Tibial nerve (tissue), 4 donors: ENCODE data around the gene CNTNAP5. TPM values are rescaled to one million over a fixed set of nuclear protein-coding genes. Genes with fewer than 3 reads are reported as not detected.

ENCODE experiments used
- DNase-seq, 2 donors: peaks; one replicate each; pipeline ENCODE4 v3.0.0-alpha.2; 2019; ENCODE audit warnings: low spot score in 2 of 2
- H3K27ac ChIP-seq, 4 donors: fragments of 200-600 bp; sonication (generic) in 3 of 4; one replicate each; pipeline ENCODE4 v1.5.1; 2017 to 2019; ENCODE audit warnings: mild to moderate bottlenecking in 1 of 4
- H3K27me3 ChIP-seq, 2 donors: fragments of 200-600 bp; sonication (generic) in 1 of 2; one replicate each; pipeline versions ENCODE4 v1.5.1 to v1.6.0; 2017 to 2019
- H3K36me3 ChIP-seq, 3 donors: fragments of 200-600 bp; sonication (generic); one replicate each; pipeline ENCODE4 v1.5.1; 2018 to 2019
- H3K4me1 ChIP-seq, 4 donors: fragments of 200-600 bp; sonication (generic) in 3 of 4; one replicate each; pipeline ENCODE4 v1.5.1; 2017 to 2019
- H3K4me3 ChIP-seq, 4 donors: fragments of 200-600 bp; sonication (generic) in 3 of 4; one replicate each; pipeline ENCODE4 v1.5.1; 2017 to 2019; ENCODE audit warnings: mild to moderate bottlenecking in 1 of 4, moderate library complexity in 1 of 4
- H3K9me3 ChIP-seq, 4 donors: fragments of 200-600 bp; sonication (generic) in 3 of 4; one replicate each; pipeline ENCODE4 v1.5.1; 2017 to 2019
- CTCF ChIP-seq, 5 experiments: fragments of 200-600 bp in 3 of 5; fragments of 450-650 bp in 2 of 5; sonication (generic) in 3 of 5; IDR thresholded peaks; one replicate each; pipeline ENCODE4 v1.5.1; 2016 to 2019; ENCODE audit warnings: antibody characterized with exemption in 5 of 5, mild to moderate bottlenecking in 3 of 5, moderate library complexity in 2 of 5
- EP300 ChIP-seq, 2 donors: sonication (generic); formaldehyde crosslinking; IDR thresholded peaks; one replicate each; pipeline ENCODE4 v1.6.1; 2017; ENCODE audit warnings: antibody characterized with exemption in 2 of 2, mild to moderate bottlenecking in 1 of 2
- POLR2A ChIP-seq, 2 donors: fragments of 450-650 bp; IDR thresholded peaks; one replicate each; pipeline ENCODE4 v1.6.1; 2017; ENCODE audit warnings: antibody characterized with exemption in 2 of 2, mild to moderate bottlenecking in 2 of 2, moderate library complexity in 2 of 2
- WGBS, 2 donors: methylation state at CpG; one replicate each; pipeline ENCODE4 v1.1.5; 2018; 5-methylcytosine and 5-hydroxymethylcytosine counted together
- total RNA-seq, 4 donors: library from RNA; depleted of rRNA; stranded (reverse); fragments of >200 nt; gene quantifications; one replicate each; pipeline ENCODE4 v1.1.0, GENCODE V29; 2016

Gene CNTNAP5
- total RNA-seq, 4 donors from 2014 or later: under 0.01 to 0.22 TPM; not detected in 2

GRCh38 chr2:124586835-124587234 is 561.7 kb downstream of the CNTNAP5 start:
- Histone ChIP-seq H3K4me1 (no peaks in the 10 kb centered on the region), H3K27me3 (no peaks in the 10 kb centered on the region), H3K9me3 (no peaks in the 10 kb centered on the region), H3K36me3 (no peaks in the 10 kb centered on the region), H3K4me3 (no peak overlapping the region), H3K27ac (no peak overlapping the region)
- 98% methylated on average over 2 of the region's 2 CpGs for WGBS, 2 donors
- TF ChIP-seq POLR2A (IDR thresholded peaks at IDR 0.05) (no peak), CTCF (IDR thresholded peaks at IDR 0.05) (no peak), EP300 (IDR thresholded peaks at IDR 0.05) (no peak)
- DNase-seq: no peak

- DNase-seq: no peak
- 90 to 92% methylated on average over 3 of the region's 3 CpGs for WGBS, 2 donors
- H3K9me3 ChIP-seq: no peaks in the 10 kb centered on the region
- no peaks in the 10 kb centered on the region for H3K36me3 ChIP-seq
- no peaks in the 10 kb centered on the region for H3K27me3 ChIP-seq
- H3K27ac ChIP-seq: no peak overlapping the region
- H3K4me3 ChIP-seq: no peak overlapping the region
- no peak for TF ChIP-seq EP300 (IDR thresholded peaks at IDR 0.05)
- TF ChIP-seq CTCF (IDR thresholded peaks at IDR 0.05): no peak
- no peak for TF ChIP-seq POLR2A (IDR thresholded peaks at IDR 0.05)
- H3K4me1 ChIP-seq: no peaks in the 10 kb centered on the region
Observed at GRCh38 chr2:124589971-124590370, 564.9 kb downstream of the CNTNAP5 start.

GRCh38 chr2:124602759-124603158 is 577.7 kb downstream of the CNTNAP5 start:
- TF ChIP-seq POLR2A (IDR thresholded peaks at IDR 0.05): no peak
- Histone ChIP-seq H3K36me3 (no peaks in the 10 kb centered on the region), H3K27ac (no peak overlapping the region), H3K9me3 (no peaks in the 10 kb centered on the region), H3K4me1 (no peaks in the 10 kb centered on the region), H3K27me3 (no peaks in the 10 kb centered on the region), H3K4me3 (no peak overlapping the region)
- DNase-seq: no peak

DNA sequence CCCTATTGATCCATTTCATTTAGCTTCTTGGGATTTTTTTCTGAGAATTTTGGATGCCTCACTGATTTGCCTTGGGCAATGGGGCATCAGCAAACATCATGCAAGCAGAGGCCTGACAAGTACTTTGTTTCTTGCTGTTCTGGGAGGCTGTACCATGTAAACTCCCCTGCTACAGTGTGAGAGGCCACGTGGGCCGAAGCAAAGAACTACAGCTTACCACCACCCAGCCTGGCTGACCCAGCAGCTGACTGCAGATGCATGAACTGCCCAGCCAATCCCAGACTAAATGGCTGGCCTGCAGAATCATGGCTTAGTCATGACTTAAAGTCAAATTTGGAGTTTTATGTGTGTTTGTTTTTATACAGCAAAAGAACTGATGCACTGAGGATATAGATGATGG is 579.9 kb downstream of the CNTNAP5 start:
- no peaks in the 10 kb centered on the region for H3K36me3 ChIP-seq
- H3K4me3 ChIP-seq: no peak overlapping the region
- no peak for DNase-seq
- H3K27me3 ChIP-seq: no peaks in the 10 kb centered on the region
- no peak for TF ChIP-seq EP300 (IDR thresholded peaks at IDR 0.05)
- no peak for TF ChIP-seq POLR2A (IDR thresholded peaks at IDR 0.05)
- no peak for TF ChIP-seq CTCF (IDR thresholded peaks at IDR 0.05)
- WGBS, 2 donors: 73 to 94% methylated on average over 2 of the region's 2 CpGs
- H3K9me3 ChIP-seq: no peaks in the 10 kb centered on the region
- no peak overlapping the region for H3K27ac ChIP-seq
- no peaks in the 10 kb centered on the region for H3K4me1 ChIP-seq

DNA sequence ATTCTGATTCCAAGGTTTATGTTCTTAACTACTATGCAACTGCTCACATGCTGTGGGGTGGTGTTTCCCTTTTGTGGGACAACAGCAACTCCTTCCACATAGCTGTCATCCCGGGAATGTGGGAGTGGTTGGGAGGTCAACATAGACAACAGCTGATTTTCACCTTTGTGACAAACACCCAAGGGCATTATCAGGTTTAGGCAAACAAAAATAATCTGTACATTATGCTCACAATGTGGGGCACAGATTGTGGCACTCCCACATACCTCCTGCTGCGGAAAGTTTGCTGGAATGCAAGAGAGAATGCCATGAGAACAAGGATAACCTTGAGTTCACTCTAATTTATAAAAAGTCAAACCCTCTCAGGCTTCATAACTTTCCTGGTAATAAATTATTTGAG is 582.6 kb downstream of the CNTNAP5 start:
- no peak for DNase-seq
- no peak for TF ChIP-seq POLR2A (IDR thresholded peaks at IDR 0.05)
- no peak for TF ChIP-seq CTCF (IDR thresholded peaks at IDR 0.05)
- no peak for TF ChIP-seq EP300 (IDR thresholded peaks at IDR 0.05)
- no peak overlapping the region for H3K4me3 ChIP-seq
- no peaks in the 10 kb centered on the region for H3K27me3 ChIP-seq
- no peaks in the 10 kb centered on the region for H3K4me1 ChIP-seq
- 55 to 74% methylated on average over 2 of the region's 2 CpGs for WGBS, 2 donors
- H3K27ac ChIP-seq: no peak overlapping the region
- H3K36me3 ChIP-seq: no peaks in the 10 kb centered on the region
- H3K9me3 ChIP-seq: no peaks in the 10 kb centered on the region

DNA sequence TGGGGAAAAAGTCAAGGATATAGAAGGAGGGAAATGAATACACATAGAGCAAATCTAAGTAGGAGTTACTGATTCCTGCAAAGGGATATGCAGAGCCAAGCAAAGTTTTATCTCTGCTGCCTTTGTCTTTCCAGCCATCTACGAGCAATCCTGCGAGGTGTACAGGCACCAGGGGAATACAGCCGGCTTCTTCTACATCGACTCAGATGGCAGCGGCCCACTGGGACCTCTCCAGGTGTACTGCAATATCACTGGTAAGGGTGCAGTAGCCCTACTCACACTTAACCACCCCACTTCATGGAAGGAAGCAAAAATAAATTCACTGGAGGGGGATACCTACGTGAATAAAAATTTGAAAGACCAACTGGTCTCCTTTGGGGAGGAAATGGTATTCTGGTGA is 584.6 kb downstream of the CNTNAP5 start:
- Histone ChIP-seq H3K27me3 (no peaks in the 10 kb centered on the region), H3K4me3 (no peak overlapping the region), H3K27ac (no peak overlapping the region), H3K9me3 (no peaks in the 10 kb centered on the region), H3K4me1 (no peaks in the 10 kb centered on the region), H3K36me3 (no peaks in the 10 kb centered on the region)
- DNase-seq: no peak
- 80 to 82% methylated on average over 6 of the region's 6 CpGs for WGBS, 2 donors
- no peak for TF ChIP-seq EP300 (IDR thresholded peaks at IDR 0.05)
- TF ChIP-seq CTCF (IDR thresholded peaks at IDR 0.05): no peak
- no peak for TF ChIP-seq POLR2A (IDR thresholded peaks at IDR 0.05)
